Limb (tissue), 2 donors: ENCODE measurements around the gene ARID5A.

Source experiments
- DNase-seq, 2 donors: peaks; one replicate each; pipeline ENCODE4 v3.0.0-alpha.2; 2016; ENCODE audit errors: extremely low spot score in 2 of 2

ARID5A gene

DNA sequence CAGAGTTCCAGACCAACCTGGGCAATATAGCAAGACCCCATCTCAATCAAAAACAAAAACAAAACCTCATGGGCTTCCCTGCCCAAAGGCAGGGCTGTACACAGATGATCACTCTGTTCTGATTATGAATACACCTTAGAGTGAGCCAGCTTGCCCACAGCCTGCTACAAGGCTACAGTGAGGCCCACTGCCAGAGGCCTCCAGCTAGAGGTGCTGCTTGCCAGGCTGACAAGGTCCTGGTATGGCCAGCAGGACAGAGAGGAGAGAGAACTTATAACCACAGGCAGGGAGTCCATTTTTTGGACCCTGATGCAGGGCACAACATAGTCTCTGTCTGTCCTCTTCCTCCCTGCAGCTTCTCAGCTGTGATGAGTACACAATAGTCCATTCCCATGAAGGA is 60.0 kb downstream of the ARID5A start:
- DNase-seq = no peak

DNA sequence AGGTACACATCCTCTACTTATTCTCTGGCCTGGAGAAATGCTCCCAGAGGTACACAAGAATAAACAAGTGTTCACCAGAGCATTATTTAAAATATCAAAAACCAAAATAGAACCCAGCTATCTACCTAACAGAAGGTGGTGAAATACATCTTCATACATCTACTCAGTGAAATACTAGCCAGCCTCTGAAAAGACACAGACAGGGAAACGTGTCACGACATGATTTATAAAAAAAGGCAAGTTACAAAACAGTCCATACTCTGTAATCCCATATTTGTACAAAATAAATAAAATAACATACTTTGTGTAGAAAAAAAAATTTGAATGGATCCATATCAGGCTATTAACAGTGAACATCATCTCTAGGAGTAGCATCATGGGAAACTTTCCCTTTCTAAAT is 63.4 kb downstream of the ARID5A start:
- DNase-seq = no peak

DNA sequence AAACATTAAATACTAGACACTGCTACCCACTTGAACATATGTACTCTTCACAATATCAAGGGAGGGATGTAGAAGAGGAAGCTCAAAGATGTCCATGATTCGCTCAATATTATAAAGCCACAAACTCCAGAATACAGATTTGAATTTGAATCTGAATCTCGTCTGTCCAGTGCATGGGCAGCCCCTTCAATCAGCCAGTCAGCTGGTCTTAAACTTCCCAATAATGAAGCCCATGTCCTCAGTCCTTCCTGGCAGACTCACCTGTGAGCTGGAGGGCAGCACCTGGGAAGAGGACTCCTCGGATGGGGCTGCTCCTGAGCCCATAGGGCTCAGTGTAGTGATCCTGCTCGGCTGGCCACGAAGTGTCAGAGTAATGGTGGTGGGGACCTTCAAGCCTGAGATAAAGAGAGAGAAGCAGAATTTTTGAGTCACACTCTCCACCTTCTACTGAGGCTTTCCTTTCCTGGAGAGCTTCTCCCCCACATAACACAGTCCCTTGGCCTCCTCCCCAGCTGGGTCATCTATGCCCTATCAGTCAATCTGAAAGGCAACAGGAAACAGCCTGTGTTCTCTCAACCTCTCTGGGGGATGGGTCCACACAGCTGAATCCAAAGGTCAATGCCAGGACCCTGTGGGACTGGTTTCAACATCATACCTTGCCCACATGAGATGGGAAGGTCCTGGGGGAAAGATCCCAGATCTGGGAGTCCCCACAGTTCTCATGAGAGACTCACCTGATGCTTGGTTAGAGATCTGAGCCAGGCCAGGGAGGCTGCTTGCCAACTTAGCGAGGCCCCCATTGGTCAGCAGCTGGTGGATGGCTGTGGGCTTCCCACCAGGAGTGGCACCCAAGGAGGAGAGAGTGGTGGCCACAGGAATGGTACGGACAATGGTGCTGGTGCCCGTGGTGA is 65.1 kb downstream of the ARID5A start:
- no peak for DNase-seq
